ENCODE measurements around the gene AHSP. TPM values are rescaled to one million over a fixed set of nuclear protein-coding genes. Genes with fewer than 3 reads are reported as not detected.
"Not testable (repeated sequence)": the region's sequence is repeated elsewhere in the genome, so short reads cannot be mapped to it uniquely, and the experiment has no call there.

Gene AHSP, protein sequence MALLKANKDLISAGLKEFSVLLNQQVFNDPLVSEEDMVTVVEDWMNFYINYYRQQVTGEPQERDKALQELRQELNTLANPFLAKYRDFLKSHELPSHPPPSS
- 11.8 TPM for polyA plus RNA-seq
- long read RNA-seq, donor 1: 0 reads
- long read RNA-seq, donor 2, partial matches to known transcripts: 0 of 3 reads
- long read RNA-seq, donor 2, other reads (novel, unspliced or antisense): 0 of 3 reads
- long read RNA-seq, donor 3: 0 reads
- long read RNA-seq, donor 4: 0 reads
- long read RNA-seq, donor 5, transcript AHSP-201 (3 exons, 524 nt): major isoform, 10 of 10 reads
- long read RNA-seq, donor 5, partial matches to known transcripts: 0 of 10 reads
- long read RNA-seq, donor 5, other reads (novel, unspliced or antisense): 0 of 10 reads
- long read RNA-seq, donor 6, partial matches to known transcripts: 0 of 4 reads
- long read RNA-seq, donor 6, other reads (novel, unspliced or antisense): 0 of 4 reads
- long read RNA-seq, donor 7, transcript AHSP-201 (3 exons, 524 nt): major isoform, 7 of 7 reads
- long read RNA-seq, donor 7, partial matches to known transcripts: 0 of 7 reads
- long read RNA-seq, donor 7, other reads (novel, unspliced or antisense): 0 of 7 reads
- long read RNA-seq, donor 8, partial matches to known transcripts: 0 of 3 reads
- long read RNA-seq, donor 8, other reads (novel, unspliced or antisense): 0 of 3 reads
- long read RNA-seq, donor 9, partial matches to known transcripts: 0 of 1 reads
- long read RNA-seq, donor 9, other reads (novel, unspliced or antisense): 0 of 1 reads
- long read RNA-seq, donor 10, partial matches to known transcripts: 0 of 3 reads
- long read RNA-seq, donor 10, other reads (novel, unspliced or antisense): 0 of 3 reads
- long read RNA-seq, donor 11: 0 reads

DNA sequence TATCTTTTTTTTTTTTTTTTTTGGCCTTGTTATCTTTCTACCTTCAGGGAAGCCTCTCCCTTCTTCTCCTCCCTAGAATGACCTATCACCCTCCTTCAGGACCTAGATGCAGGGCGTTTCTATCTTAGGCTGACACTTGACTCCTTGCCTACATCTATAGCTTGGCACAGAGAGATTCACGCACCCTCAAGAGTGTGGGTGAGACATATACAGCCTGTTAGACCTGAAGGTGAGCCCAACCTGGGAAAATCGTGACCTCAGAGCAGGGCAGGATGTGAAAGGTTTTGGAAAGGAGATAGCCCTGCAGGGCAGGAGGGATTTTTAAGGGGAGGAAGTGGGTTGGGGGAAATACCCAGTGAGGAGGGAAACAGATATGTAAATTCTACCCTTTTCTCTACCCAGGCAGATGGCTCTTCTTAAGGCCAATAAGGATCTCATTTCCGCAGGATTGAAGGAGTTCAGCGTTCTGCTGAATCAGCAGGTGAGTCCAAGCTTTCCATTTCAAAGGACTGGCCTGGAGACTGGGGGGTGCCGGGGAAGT, at the start of gene AHSP:
AHSP (plus strand) TSS at position 167 of the 541 bp plus-strand sequence; CDS start at position 407, 240 bp downstream.
- Histone ChIP-seq H3K9me3 (ENCODE audit: control insufficient read depth, low read depth, low read length) (no peaks in the 10 kb centered on the region), H3K4me3 (ENCODE audit: low read length) (no peak within 1 kb of the TSS), H3K36me3 (ENCODE audit: control insufficient read depth, insufficient read depth, low read length) (no peaks in the 10 kb centered on the region), H3K27me3 (ENCODE audit: control insufficient read depth, insufficient read depth, low read length) (peaks cover 39% of the 10 kb centered on the region), H3K27ac (ENCODE audit: low read length) (no peak within 1 kb of the TSS), H3K4me1 (ENCODE audit: control insufficient read depth, insufficient read depth, low read length) (peaks cover 4% of the 10 kb centered on the region)
- no peak for DNase-seq
- 39% methylated on average over 2 of the region's 6 CpGs for WGBS (ENCODE audit: insufficient coverage, low lambda C conversion rate)

DNA sequence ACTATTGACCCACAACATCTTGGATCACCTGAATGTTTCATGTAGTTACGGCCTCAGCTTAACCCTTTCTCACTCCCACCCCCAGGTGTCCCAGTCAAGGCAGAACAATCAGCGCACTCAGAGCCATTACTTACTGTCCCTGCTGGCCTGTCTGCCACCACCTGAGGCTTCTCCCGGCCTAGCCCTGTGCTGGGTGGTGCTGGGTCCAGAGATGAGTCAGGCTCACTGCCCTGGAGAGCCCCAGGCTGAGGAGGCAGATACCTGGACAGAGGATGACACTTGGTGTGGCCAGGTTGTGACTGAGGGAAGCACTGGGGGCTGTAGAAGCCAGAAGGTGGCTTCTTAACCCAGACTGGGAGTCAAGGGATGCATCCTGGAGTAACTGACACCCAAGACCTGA, 48.7 kb upstream of the AHSP start:
- Histone ChIP-seq H3K36me3 (ENCODE audit: control insufficient read depth, insufficient read depth, low read length) (peaks cover 3% of the 10 kb centered on the region), H3K4me3 (ENCODE audit: low read length) (no peak overlapping the region), H3K27me3 (ENCODE audit: control insufficient read depth, insufficient read depth, low read length) (no peaks in the 10 kb centered on the region), H3K27ac (ENCODE audit: low read length) (peak overlapping the region; percentile 35), H3K9me3 (ENCODE audit: control insufficient read depth, low read depth, low read length) (no peaks in the 10 kb centered on the region), H3K4me1 (ENCODE audit: control insufficient read depth, insufficient read depth, low read length) (peaks cover 53% of the 10 kb centered on the region)
- no CpG with 5 or more reads among the region's 3 CpGs for WGBS (ENCODE audit: insufficient coverage, low lambda C conversion rate)
- DNase-seq: no peak

DNA sequence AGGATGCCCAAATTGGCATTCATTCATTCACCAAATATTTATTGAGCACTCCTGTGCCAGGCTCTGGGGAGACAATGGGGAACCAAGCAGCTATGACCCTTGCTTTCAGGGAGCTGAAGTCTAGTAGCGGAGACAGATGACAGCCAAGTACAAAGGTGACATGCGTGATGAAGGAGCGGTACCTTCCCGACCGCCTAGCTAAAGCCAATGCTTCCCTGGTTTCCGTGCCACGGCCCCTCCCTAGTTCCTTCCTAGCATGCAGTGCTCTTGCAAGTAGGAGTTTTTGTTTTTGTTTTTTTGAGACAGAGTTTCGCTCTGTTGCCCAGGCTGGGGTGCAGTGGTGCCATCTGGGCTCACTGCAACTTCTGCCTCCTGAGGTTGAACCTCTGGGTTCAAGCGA, 47.9 kb upstream of the AHSP start:
- no peaks in the 10 kb centered on the region for H3K27me3 ChIP-seq (ENCODE audit: control insufficient read depth, insufficient read depth, low read length)
- WGBS (ENCODE audit: insufficient coverage, low lambda C conversion rate): no CpG with 5 or more reads among the region's 9 CpGs
- DNase-seq: peak; percentile 63 to 86
- H3K27ac ChIP-seq (ENCODE audit: low read length): peak overlapping the region; percentile 33
- no peak overlapping the region for H3K4me3 ChIP-seq (ENCODE audit: low read length)
- no peaks in the 10 kb centered on the region for H3K9me3 ChIP-seq (ENCODE audit: control insufficient read depth, low read depth, low read length)
- H3K36me3 ChIP-seq (ENCODE audit: control insufficient read depth, insufficient read depth, low read length): peaks cover 2% of the 10 kb centered on the region
- H3K4me1 ChIP-seq (ENCODE audit: control insufficient read depth, insufficient read depth, low read length): peaks cover 51% of the 10 kb centered on the region

DNA sequence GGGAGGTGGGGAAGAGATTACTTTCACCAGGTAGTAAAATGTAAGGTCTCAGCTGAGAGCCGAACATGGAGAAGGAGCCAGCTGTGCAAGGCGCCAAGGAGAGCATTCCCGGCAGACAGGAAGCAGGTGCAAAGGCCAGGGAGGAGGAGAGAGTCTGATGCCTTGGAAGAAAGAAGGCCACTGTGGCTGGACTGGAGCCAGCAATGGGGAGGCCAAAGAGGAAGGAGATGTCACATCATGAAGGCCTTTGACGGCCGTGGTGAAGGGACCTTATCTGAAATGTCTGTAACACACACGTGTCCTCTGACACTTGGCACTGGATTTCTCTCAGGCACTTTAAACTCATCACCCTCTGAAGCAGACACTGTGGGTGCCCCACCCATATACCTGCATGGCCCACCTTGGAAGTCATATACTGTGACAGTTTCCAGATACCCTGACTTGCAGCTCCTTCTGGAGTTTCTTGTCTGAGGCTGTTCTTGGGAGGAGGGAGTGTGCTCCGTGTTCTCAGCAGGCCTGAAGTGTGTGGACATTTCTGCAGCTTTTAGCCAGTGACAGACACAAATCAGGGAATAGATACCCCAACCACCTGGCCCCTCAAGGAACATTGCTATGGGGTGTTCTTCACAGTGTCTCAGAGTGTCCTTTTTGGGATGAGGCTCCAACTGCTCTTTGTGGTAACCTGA, 46.7 kb upstream of the AHSP start:
- Histone ChIP-seq H3K36me3 (ENCODE audit: control insufficient read depth, insufficient read depth, low read length) (peaks cover 2% of the 10 kb centered on the region), H3K9me3 (ENCODE audit: control insufficient read depth, low read depth, low read length) (no peaks in the 10 kb centered on the region), H3K4me1 (ENCODE audit: control insufficient read depth, insufficient read depth, low read length) (peaks cover 51% of the 10 kb centered on the region), H3K27ac (ENCODE audit: low read length) (peak overlapping the region; percentile 74), H3K27me3 (ENCODE audit: control insufficient read depth, insufficient read depth, low read length) (no peaks in the 10 kb centered on the region), H3K4me3 (ENCODE audit: low read length) (no peak overlapping the region)
- no CpG with 5 or more reads among the region's 7 CpGs for WGBS (ENCODE audit: insufficient coverage, low lambda C conversion rate)
- DNase-seq: peak; percentile 54 to 80

DNA sequence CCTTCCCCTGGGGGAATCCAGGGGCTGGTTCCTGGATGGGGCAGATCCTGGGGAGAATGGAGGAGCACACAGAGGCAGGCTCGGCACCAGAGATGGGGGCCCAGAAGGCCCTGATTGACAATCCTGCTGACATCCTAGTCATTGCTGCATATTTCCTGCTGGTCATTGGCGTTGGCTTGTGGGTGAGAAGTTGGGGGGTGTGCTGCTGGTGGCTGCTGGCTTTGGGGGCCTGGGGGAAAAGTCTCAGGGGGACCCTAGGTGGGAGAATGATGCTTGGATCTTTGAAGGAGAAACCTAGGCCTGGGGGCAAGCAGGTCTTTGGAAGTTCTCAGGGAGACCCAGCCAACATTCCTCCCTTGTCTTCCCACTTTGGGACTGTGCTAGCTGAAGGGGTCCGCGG, 44.6 kb upstream of the AHSP start, which contains the start of gene SLC5A2:
SLC5A2 (plus strand) TSS at position 43 of the 400 bp plus-strand sequence; CDS start at position 57, 14 bp downstream.
- WGBS (ENCODE audit: insufficient coverage, low lambda C conversion rate): no CpG with 5 or more reads among the region's 4 CpGs

DNA sequence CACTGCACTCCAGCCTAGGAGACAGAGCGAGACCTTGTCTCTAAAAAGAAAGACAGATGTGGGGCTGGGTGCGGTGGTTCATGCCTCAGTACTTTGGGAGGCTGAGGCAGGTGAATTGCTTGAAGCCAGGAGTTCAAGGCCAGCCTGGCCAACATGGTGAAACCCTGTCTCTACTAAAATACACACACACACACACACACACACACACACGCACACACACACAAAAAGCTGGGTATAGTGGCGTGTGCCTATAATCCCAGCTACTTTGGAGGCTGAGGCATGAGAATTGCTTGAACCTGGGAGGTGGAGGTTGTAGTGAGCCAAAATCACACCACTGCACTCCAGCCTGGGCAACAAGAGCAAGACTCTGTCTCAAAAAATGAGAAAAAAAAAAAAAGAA, 43.7 kb upstream of the AHSP start:
- H3K36me3 ChIP-seq (ENCODE audit: control insufficient read depth, insufficient read depth, low read length); H3K27me3 ChIP-seq (ENCODE audit: control insufficient read depth, insufficient read depth, low read length); DNase-seq; H3K4me3 ChIP-seq (ENCODE audit: low read length); H3K9me3 ChIP-seq (ENCODE audit: control insufficient read depth, low read depth, low read length): not testable (repeated sequence)
- no CpG with 5 or more reads among the region's 4 CpGs for WGBS (ENCODE audit: insufficient coverage, low lambda C conversion rate)
- H3K4me1 ChIP-seq (ENCODE audit: control insufficient read depth, insufficient read depth, low read length): peaks cover 44% of the 10 kb centered on the region
- peak overlapping the region; percentile 81 for H3K27ac ChIP-seq (ENCODE audit: low read length)

More for the DNA sequence above, 44.6 kb upstream of the AHSP start, which contains the start of gene SLC5A2:
- Histone ChIP-seq H3K27ac (ENCODE audit: low read length) (peak within 1 kb of the TSS; percentile 81), H3K4me1 (ENCODE audit: control insufficient read depth, insufficient read depth, low read length) (peaks cover 50% of the 10 kb centered on the region), H3K4me3 (ENCODE audit: low read length) (no peak within 1 kb of the TSS), H3K36me3 (ENCODE audit: control insufficient read depth, insufficient read depth, low read length) (peaks cover 2% of the 10 kb centered on the region), H3K27me3 (ENCODE audit: control insufficient read depth, insufficient read depth, low read length) (peaks cover 8% of the 10 kb centered on the region), H3K9me3 (ENCODE audit: control insufficient read depth, low read depth, low read length) (no peaks in the 10 kb centered on the region)
- no peak for DNase-seq

DNA sequence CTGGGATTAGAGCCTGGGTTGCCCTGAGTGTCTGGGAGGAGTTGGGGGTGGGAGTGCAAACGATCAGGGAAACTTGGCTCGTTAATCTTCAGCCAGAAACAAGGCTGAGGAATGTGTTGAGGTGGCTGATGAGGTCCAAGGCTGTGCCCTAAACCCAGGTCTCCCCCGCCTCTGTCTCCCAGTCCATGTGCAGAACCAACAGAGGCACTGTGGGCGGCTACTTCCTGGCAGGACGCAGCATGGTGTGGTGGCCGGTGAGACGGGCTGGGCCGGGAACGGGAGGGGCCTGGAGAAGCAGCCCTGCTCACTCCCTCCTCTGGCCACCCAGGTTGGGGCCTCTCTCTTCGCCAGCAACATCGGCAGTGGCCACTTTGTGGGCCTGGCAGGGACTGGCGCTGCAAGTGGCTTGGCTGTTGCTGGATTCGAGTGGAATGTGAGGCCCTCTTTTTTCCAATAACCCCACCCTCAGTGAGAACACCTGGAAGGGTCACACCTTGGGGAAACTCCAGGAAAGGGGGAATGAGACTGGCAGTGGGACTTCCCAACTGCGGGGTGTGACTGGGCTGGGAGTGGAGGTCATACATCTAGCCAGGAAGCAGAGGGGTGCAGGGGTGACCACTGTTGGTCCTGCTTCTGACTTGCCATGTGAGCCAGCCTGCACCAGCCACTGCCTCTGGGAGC, 43.1 kb upstream of the AHSP start:
- H3K4me1 ChIP-seq (ENCODE audit: control insufficient read depth, insufficient read depth, low read length): peaks cover 38% of the 10 kb centered on the region
- WGBS (ENCODE audit: insufficient coverage, low lambda C conversion rate): no CpG with 5 or more reads among the region's 14 CpGs
- H3K4me3 ChIP-seq (ENCODE audit: low read length): peak overlapping the region; percentile 11
- peaks cover 5% of the 10 kb centered on the region for H3K36me3 ChIP-seq (ENCODE audit: control insufficient read depth, insufficient read depth, low read length)
- peak; percentile 89 to 94 for DNase-seq
- H3K27ac ChIP-seq (ENCODE audit: low read length): peak overlapping the region; percentile 81
- peaks cover 8% of the 10 kb centered on the region for H3K27me3 ChIP-seq (ENCODE audit: control insufficient read depth, insufficient read depth, low read length)
- no peaks in the 10 kb centered on the region for H3K9me3 ChIP-seq (ENCODE audit: control insufficient read depth, low read depth, low read length)

DNA sequence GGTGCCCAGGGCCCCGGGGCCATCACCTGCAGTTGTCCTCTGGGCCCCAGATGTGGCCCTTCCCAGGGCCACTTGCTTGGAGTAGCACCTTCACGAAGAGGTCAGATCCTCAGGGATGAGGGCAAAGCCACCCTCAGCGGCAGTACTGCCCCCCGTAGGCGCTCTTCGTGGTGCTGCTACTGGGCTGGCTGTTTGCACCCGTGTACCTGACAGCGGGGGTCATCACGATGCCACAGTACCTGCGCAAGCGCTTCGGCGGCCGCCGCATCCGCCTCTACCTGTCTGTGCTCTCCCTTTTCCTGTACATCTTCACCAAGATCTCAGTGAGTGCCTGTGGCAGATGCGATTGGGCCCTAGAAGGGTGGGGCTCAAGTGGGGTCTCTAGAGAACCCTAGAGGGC, 42.1 kb upstream of the AHSP start:
- H3K27me3 ChIP-seq (ENCODE audit: control insufficient read depth, insufficient read depth, low read length): peaks cover 8% of the 10 kb centered on the region
- no peaks in the 10 kb centered on the region for H3K9me3 ChIP-seq (ENCODE audit: control insufficient read depth, low read depth, low read length)
- peaks cover 14% of the 10 kb centered on the region for H3K36me3 ChIP-seq (ENCODE audit: control insufficient read depth, insufficient read depth, low read length)
- DNase-seq: no peak
- no CpG with 5 or more reads among the region's 17 CpGs for WGBS (ENCODE audit: insufficient coverage, low lambda C conversion rate)
- peak overlapping the region; percentile 81 for H3K27ac ChIP-seq (ENCODE audit: low read length)
- H3K4me3 ChIP-seq (ENCODE audit: low read length): no peak overlapping the region
- H3K4me1 ChIP-seq (ENCODE audit: control insufficient read depth, insufficient read depth, low read length): peaks cover 31% of the 10 kb centered on the region

DNA sequence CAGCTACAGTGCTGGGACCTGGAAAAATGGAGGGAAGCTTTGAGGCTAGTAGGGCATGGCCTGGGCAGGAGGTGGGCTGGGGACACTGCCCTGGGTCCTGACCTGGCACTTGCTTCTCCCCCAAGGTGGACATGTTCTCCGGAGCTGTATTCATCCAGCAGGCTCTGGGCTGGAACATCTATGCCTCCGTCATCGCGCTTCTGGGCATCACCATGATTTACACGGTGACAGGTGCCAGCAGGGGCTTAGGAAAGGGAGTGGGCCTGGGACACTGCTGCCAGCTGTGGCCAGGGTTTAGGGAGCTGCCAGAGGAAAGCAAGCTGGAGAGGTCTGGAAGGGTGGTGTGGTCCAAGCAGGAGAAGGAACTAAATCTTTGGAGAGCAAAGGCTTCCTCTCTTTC, 41.7 kb upstream of the AHSP start:
- H3K36me3 ChIP-seq (ENCODE audit: control insufficient read depth, insufficient read depth, low read length): peaks cover 18% of the 10 kb centered on the region
- no peak for DNase-seq
- WGBS (ENCODE audit: insufficient coverage, low lambda C conversion rate): no CpG with 5 or more reads among the region's 5 CpGs
- peak overlapping the region; percentile 79 for H3K4me3 ChIP-seq (ENCODE audit: low read length)
- H3K27me3 ChIP-seq (ENCODE audit: control insufficient read depth, insufficient read depth, low read length): peaks cover 8% of the 10 kb centered on the region
- H3K4me1 ChIP-seq (ENCODE audit: control insufficient read depth, insufficient read depth, low read length): peaks cover 27% of the 10 kb centered on the region
- peak overlapping the region; percentile 43 for H3K27ac ChIP-seq (ENCODE audit: low read length)
- no peaks in the 10 kb centered on the region for H3K9me3 ChIP-seq (ENCODE audit: control insufficient read depth, low read depth, low read length)
